ENCODE results near the gene PRKCB.

The PRKCB gene

DNA sequence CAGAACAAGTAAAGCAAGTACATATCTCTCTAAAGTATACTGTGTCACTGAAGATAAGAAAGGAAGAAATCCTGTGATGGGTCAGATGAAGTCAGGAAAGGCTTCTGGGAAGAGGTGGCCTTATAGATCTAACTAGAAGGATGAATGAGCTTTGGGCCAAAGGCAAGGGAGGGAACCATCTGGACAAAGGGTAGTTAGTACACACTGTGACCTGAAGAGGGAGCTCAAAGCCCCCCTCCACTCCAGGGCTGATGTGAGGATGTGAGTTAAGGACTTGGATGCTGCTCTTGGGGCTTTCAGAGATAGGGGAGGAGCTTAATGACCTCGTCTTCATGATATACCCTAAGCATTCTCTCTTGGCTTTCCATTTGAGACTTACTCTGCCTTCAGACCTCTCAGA lies 235.1 kb downstream of the PRKCB start:
- Histone ChIP-seq H3K4me1 (ENCODE audit: low read depth, poor library complexity, severe bottlenecking) (no peaks in the 10 kb centered on the region), H2AFZ (ENCODE audit: low read depth) (no peak overlapping the region), H3K27me3 (ENCODE audit: insufficient read depth, low read depth) (no peaks in the 10 kb centered on the region), H3K4me2 (no peak overlapping the region), H3K4me3 (IDR thresholded peaks at IDR 0.05; ENCODE audit: insufficient read depth, low read depth, low read length) (no peak overlapping the region), H4K20me1 (ENCODE audit: insufficient read depth) (no peaks in the 10 kb centered on the region), H3K79me2 (ENCODE audit: insufficient read depth, low read depth) (no peaks in the 10 kb centered on the region), H3K27ac (no peak overlapping the region), H3K9ac (no peak overlapping the region), H3K36me3 (ENCODE audit: insufficient read depth) (no peaks in the 10 kb centered on the region)
- TF ChIP-seq, protein P1, sequence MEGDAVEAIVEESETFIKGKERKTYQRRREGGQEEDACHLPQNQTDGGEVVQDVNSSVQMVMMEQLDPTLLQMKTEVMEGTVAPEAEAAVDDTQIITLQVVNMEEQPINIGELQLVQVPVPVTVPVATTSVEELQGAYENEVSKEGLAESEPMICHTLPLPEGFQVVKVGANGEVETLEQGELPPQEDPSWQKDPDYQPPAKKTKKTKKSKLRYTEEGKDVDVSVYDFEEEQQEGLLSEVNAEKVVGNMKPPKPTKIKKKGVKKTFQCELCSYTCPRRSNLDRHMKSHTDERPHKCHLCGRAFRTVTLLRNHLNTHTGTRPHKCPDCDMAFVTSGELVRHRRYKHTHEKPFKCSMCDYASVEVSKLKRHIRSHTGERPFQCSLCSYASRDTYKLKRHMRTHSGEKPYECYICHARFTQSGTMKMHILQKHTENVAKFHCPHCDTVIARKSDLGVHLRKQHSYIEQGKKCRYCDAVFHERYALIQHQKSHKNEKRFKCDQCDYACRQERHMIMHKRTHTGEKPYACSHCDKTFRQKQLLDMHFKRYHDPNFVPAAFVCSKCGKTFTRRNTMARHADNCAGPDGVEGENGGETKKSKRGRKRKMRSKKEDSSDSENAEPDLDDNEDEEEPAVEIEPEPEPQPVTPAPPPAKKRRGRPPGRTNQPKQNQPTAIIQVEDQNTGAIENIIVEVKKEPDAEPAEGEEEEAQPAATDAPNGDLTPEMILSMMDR (conservative IDR thresholded peaks at IDR 0.05; ENCODE audit: low read depth, low read length), result peak; percentile 71

DNA sequence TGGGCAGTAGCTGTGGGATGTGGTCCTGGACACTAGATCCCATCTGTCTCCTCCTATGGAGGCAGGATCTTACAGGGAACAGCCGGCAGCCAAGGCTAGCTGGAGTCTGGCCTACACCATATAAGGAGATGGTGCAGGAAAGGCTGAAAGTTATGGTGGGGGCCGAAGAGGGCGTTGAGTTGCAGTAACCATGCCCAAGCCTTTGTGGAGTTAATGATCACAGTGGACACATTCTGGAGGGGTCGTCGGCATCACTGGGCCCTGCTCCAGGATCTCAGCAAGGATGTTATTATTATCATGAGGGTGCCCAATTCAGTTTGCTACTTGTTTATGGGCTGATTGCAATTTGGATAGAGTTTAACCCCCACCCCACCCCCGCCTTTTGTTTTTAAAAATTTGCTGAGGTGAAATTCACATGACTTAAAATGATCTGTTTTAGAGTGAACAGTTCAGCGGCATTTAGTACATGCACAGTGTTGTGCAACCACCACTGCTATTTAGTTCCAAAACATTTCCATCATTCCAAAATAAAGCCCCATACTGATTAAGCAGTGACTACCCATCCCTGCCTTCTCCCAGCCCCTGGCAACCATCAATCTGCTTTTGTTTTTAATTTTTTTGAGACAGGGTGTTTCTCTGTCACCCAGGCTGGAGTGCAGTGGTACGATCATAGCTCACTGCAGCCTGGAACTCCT lies 236.0 kb downstream of the PRKCB start:
- no peak overlapping the region for H3K4me2 ChIP-seq
- H2AFZ ChIP-seq (ENCODE audit: low read depth), result no peak overlapping the region
- no peaks in the 10 kb centered on the region for H3K79me2 ChIP-seq (ENCODE audit: insufficient read depth, low read depth)
- TF ChIP-seq, protein P1 (conservative IDR thresholded peaks at IDR 0.05; ENCODE audit: low read depth, low read length), result no peak
- no peaks in the 10 kb centered on the region for H3K36me3 ChIP-seq (ENCODE audit: insufficient read depth)
- H3K4me3 ChIP-seq (IDR thresholded peaks at IDR 0.05; ENCODE audit: insufficient read depth, low read depth, low read length), result no peak overlapping the region
- no peak overlapping the region for H3K27ac ChIP-seq
- H3K4me1 ChIP-seq (ENCODE audit: low read depth, poor library complexity, severe bottlenecking), result no peaks in the 10 kb centered on the region
- H4K20me1 ChIP-seq (ENCODE audit: insufficient read depth), result no peaks in the 10 kb centered on the region
- no peaks in the 10 kb centered on the region for H3K27me3 ChIP-seq (ENCODE audit: insufficient read depth, low read depth)
- H3K9ac ChIP-seq, result no peak overlapping the region

DNA sequence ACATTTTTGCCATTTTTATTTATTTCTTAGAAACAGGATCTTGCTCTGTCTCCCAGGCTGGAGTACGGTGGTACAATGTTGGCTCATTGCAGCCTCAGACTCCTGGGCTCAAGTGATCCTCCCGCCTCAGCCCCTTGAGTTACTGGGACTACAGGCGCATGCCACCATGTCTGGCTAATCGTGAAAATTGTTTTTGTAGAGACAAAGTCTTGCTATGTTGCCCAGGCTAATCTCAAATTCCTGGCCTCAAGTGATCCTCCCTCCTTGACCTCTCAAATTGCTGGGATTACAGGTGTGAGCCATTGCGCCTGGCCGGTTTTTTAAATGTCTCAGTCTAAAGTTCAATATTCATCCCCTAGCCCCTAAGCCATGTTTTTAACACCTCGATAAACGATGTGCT lies 237.5 kb downstream of the PRKCB start:
- H3K9ac ChIP-seq, result no peak overlapping the region
- TF ChIP-seq, protein P1 (conservative IDR thresholded peaks at IDR 0.05; ENCODE audit: low read depth, low read length), result no peak
- no peak overlapping the region for H3K4me2 ChIP-seq

DNA sequence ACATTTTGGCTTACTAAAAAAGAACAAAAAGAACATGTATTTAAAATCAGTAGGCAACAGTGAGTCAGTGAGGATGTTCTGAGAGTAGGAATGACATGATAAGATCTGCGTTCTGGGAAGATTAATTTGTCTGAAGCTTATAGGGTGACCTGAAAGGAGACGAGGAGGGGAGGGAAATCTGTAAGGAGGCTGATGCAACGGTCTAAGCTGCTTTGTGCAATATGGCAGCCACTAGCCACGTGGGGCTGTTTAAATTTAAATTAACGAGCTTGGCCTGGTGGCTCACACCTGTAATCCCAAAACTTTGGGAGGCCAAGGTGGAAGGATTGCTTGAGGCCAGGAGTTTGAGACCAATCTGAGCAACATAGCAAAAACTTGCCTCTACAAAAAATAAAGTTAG lies 238.8 kb downstream of the PRKCB start:
- no peaks in the 10 kb centered on the region for H3K27me3 ChIP-seq (ENCODE audit: insufficient read depth, low read depth)
- H3K36me3 ChIP-seq (ENCODE audit: insufficient read depth), result no peaks in the 10 kb centered on the region
- no peak overlapping the region for H2AFZ ChIP-seq (ENCODE audit: low read depth)
- TF ChIP-seq, protein P1 (conservative IDR thresholded peaks at IDR 0.05; ENCODE audit: low read depth, low read length), result no peak
- H4K20me1 ChIP-seq (ENCODE audit: insufficient read depth), result no peaks in the 10 kb centered on the region
- H3K79me2 ChIP-seq (ENCODE audit: insufficient read depth, low read depth), result no peaks in the 10 kb centered on the region
- no peak overlapping the region for H3K9ac ChIP-seq
- H3K4me3 ChIP-seq (IDR thresholded peaks at IDR 0.05; ENCODE audit: insufficient read depth, low read depth, low read length), result no peak overlapping the region
- H3K27ac ChIP-seq, result no peak overlapping the region
- H3K4me2 ChIP-seq, result no peak overlapping the region
- H3K4me1 ChIP-seq (ENCODE audit: low read depth, poor library complexity, severe bottlenecking), result no peaks in the 10 kb centered on the region

More for the DNA sequence above, 237.5 kb downstream of the PRKCB start:
- no peaks in the 10 kb centered on the region for H3K79me2 ChIP-seq (ENCODE audit: insufficient read depth, low read depth)
- H3K4me3 ChIP-seq (IDR thresholded peaks at IDR 0.05; ENCODE audit: insufficient read depth, low read depth, low read length), result no peak overlapping the region
- H3K4me1 ChIP-seq (ENCODE audit: low read depth, poor library complexity, severe bottlenecking), result no peaks in the 10 kb centered on the region
- no peaks in the 10 kb centered on the region for H3K36me3 ChIP-seq (ENCODE audit: insufficient read depth)
- no peaks in the 10 kb centered on the region for H3K27me3 ChIP-seq (ENCODE audit: insufficient read depth, low read depth)
- no peaks in the 10 kb centered on the region for H4K20me1 ChIP-seq (ENCODE audit: insufficient read depth)
- no peak overlapping the region for H2AFZ ChIP-seq (ENCODE audit: low read depth)
- no peak overlapping the region for H3K27ac ChIP-seq
